K562 (cell line): Measurements from ENCODE around the gene PPP1R37.

ENCODE experiments used
- ARID4B ChIP-seq: sonication (generic); formaldehyde crosslinking; IDR thresholded peaks from 2 replicates; pipeline ENCODE4 v1.8.0; 2022; ENCODE audit warnings: mild to moderate bottlenecking, missing genetic modification reagents
- ATF7 ChIP-seq: fragments of 450-650 bp; IDR thresholded peaks from 2 replicates; pipeline ENCODE4 v1.7.1; 2014; ENCODE audit warnings: mild to moderate bottlenecking, moderate library complexity
- CTCF ChIP-seq, 3 experiments: IDR thresholded peaks in 2 of 3; conservative IDR thresholded peaks in 1 of 3; 2 replicates each; pipeline ENCODE4 v1.5.1; 2011 to 2012; ENCODE audit warnings: low read length in 3 of 3, mild to moderate bottlenecking in 3 of 3, control low read depth in 2 of 3, improper control_type of control experiment in 1 of 3, inconsistent platforms in 1 of 3, low read depth in 1 of 3, mixed read lengths in 1 of 3, moderate library complexity in 1 of 3; ENCODE audit not compliant: insufficient read depth in 2 of 3
- LEF1 ChIP-seq: fragments of 450-650 bp; IDR thresholded peaks from 2 replicates; pipeline ENCODE4 v1.6.1; 2016; ENCODE audit warnings: mild to moderate bottlenecking
- MED1 ChIP-seq: sonication (generic); formaldehyde crosslinking; IDR thresholded peaks from 2 replicates; pipeline ENCODE4 v1.8.1; 2023; ENCODE audit warnings: missing genetic modification reagents, borderline replicate concordance
- POLR2A ChIP-seq: fragments of 450-650 bp; conservative IDR thresholded peaks from 2 replicates; pipeline ENCODE4 v1.6.1; 2016
- RCOR1 ChIP-seq, 2 experiments: IDR thresholded peaks; 2 replicates each; pipeline ENCODE4 v1.6.1; 2012; ENCODE audit warnings: low read depth in 2 of 2, low read length in 2 of 2, borderline replicate concordance in 1 of 2, improper control_type of control experiment in 1 of 2
- YY1 ChIP-seq, 3 experiments: IDR thresholded peaks; 2 replicates each; pipeline ENCODE4 v1.6.1; 2011; ENCODE audit warnings: low read length in 2 of 3, mild to moderate bottlenecking in 2 of 3, moderate library complexity in 2 of 3, borderline replicate concordance in 1 of 3, control low read depth in 1 of 3, low read depth in 1 of 3; ENCODE audit not compliant: insufficient read depth in 3 of 3, insufficient replicate concordance in 2 of 3, control insufficient read depth in 1 of 3, insufficient read length in 1 of 3; ENCODE audit errors: extremely low read depth in 1 of 3
- TF ChIP-seq, protein P1 (sequence below): conservative IDR thresholded peaks from 2 replicates; pipeline ENCODE4 v1.6.1; 2011; ENCODE audit warnings: low read depth, mild to moderate bottlenecking, low read length; ENCODE audit not compliant: control insufficient read depth

DNA sequence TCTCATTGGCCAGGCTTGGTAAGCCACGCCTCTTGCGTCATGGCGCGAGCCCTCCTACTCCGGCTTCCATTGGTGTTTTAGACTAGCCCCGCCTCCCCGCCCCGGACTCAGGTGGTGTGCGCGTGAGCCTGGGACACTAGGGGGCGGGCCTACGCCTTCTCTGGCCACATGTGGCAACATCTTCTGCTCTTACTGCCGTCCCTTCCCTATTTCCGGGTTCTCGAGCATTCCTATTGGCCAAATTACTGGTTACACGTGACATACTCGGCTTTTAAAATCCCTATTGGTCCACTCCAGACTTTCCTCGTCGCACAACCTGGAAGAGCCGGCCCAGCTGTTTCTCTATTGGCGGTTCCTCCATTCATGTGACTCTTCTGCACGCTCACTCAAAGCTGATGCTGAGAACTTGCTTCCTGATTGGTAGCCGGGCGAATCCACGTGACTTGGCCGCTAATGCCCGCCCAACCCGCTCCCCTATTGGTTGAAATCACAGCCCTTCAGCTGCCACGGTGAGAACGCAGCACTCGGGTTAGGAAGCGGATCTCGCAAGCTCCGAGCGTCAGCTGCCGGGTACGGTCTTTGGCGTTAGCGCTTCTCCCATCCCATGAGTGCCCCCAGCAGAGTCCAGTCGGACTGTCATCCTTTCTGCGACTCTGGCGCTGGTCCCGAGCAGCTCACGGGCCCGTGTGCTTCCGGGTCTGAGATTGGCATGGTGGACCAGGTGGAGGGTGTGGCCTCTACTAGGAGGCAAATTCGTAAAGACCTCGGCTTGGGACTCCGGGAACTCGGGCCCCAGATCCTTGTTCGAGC lies 85.5 kb downstream of the PPP1R37 start, which contains the start of gene BLOC1S3:
- TF ChIP-seq ARID4B (peak; percentile 99), YY1 (IDR thresholded peaks at IDR 0.05; ENCODE audit: borderline replicate concordance in 1 of 3, control insufficient read depth in 1 of 3, extremely low read depth in 1 of 3, insufficient read depth in 3 of 3, insufficient read length in 1 of 3, insufficient replicate concordance in 2 of 3, low read depth in 1 of 3, low read length in 2 of 3) (no peak), CTCF (IDR thresholded peaks at IDR 0.05 in 2 of 3, conservative IDR thresholded peaks at IDR 0.05 in 1 of 3; ENCODE audit: insufficient read depth in 2 of 3, low read depth in 1 of 3, low read length in 3 of 3) (peak; percentile 61 to 81 (median 70)), LEF1 (no peak), MED1 (no peak), POLR2A (peak; percentile 74), ATF7 (peak; percentile 90), RCOR1 (IDR thresholded peaks at IDR 0.05; ENCODE audit: borderline replicate concordance in 1 of 2, low read depth in 2 of 2, low read length in 2 of 2) (peak; percentile 9 to 48; a peak in 1 of 4 replicates)
- TF ChIP-seq, protein P1, sequence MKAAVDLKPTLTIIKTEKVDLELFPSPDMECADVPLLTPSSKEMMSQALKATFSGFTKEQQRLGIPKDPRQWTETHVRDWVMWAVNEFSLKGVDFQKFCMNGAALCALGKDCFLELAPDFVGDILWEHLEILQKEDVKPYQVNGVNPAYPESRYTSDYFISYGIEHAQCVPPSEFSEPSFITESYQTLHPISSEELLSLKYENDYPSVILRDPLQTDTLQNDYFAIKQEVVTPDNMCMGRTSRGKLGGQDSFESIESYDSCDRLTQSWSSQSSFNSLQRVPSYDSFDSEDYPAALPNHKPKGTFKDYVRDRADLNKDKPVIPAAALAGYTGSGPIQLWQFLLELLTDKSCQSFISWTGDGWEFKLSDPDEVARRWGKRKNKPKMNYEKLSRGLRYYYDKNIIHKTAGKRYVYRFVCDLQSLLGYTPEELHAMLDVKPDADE = peak; percentile 68; the same call in 1 of the 2 replicates
